ENCODE results near the gene EPB41L2. TPM values are rescaled to one million over a fixed set of nuclear protein-coding genes. Genes with fewer than 3 reads are reported as not detected.

The EPB41L2 gene
- total RNA-seq, 2 donors from 2014 or later: 143 to 193 TPM

GRCh38 chr6:131065112-131065823 is 2.2 kb upstream of the EPB41L2 start:
- intact Hi-C loops (cut with DNase I): no loop called here
- DNase-seq (ENCODE audit: low spot score): no peak

- DNase-seq (ENCODE audit: low spot score): no peak
- intact Hi-C loops (cut with DNase I): no loop called here
These were observed 773 bp upstream of the EPB41L2 start for GRCh38 chr6:131063764-131064272.

GRCh38 chr6:131062241-131063027 is 611 bp downstream of the EPB41L2 start:
- DNase-seq (ENCODE audit: low spot score): no peak
- intact Hi-C loops (cut with DNase I): no loop called here

- intact Hi-C loops (cut with DNase I): no loop called here
- DNase-seq (ENCODE audit: low spot score): no peak
These were observed 1.3 kb downstream of the EPB41L2 start for GRCh38 chr6:131061751-131062119.

GRCh38 chr6:131061041-131061750 is 1.8 kb downstream of the EPB41L2 start:
- intact Hi-C loops (cut with DNase I): no loop called here
- no peak for DNase-seq (ENCODE audit: low spot score)

GRCh38 chr6:131060311-131060710 is 2.7 kb downstream of the EPB41L2 start:
- no peak for DNase-seq (ENCODE audit: low spot score)
- intact Hi-C loops (cut with DNase I): no loop called here

- intact Hi-C loops (cut with DNase I): loop anchor here in 1 of 2 donors (5.0 to 10.0 kb wide), 2 partner anchors 165 to 1542 kb away; no protein-coding TSS in a partner anchor
- DNase-seq (ENCODE audit: low spot score): no peak
These were observed 3.6 kb downstream of the EPB41L2 start for GRCh38 chr6:131059486-131059885.

- no peak for DNase-seq (ENCODE audit: low spot score)
- intact Hi-C loops (cut with DNase I): loop anchor here in 1 of 2 donors (5.0 to 10.0 kb wide), 2 partner anchors 163 to 1541 kb away; no protein-coding TSS in a partner anchor
These were observed 4.8 kb downstream of the EPB41L2 start for GRCh38 chr6:131058236-131058635.

- DNase-seq (ENCODE audit: low spot score): no peak
- intact Hi-C loops (cut with DNase I): loop anchor here in 1 of 2 donors (5.0 to 10.0 kb wide), 2 partner anchors 160 to 1537 kb away; no protein-coding TSS in a partner anchor
These were observed 8.4 kb downstream of the EPB41L2 start for GRCh38 chr6:131054392-131055250.

- DNase-seq (ENCODE audit: low spot score): no peak
- intact Hi-C loops (cut with DNase I): loop anchor here in 1 of 2 donors (10.0 kb wide), 1 partner anchor 159 kb away; no protein-coding TSS in a partner anchor
These were observed 9.4 kb downstream of the EPB41L2 start for GRCh38 chr6:131053546-131054240.

- no peak for DNase-seq (ENCODE audit: low spot score)
- intact Hi-C loops (cut with DNase I): loop anchor here in 1 of 2 donors (10.0 kb wide), 1 partner anchor 157 kb away; no protein-coding TSS in a partner anchor
These were observed 10.9 kb downstream of the EPB41L2 start for GRCh38 chr6:131052181-131052580.

- DNase-seq (ENCODE audit: low spot score): no peak
- intact Hi-C loops (cut with DNase I): loop anchor here in 1 of 2 donors (10.0 kb wide), 1 partner anchor 157 kb away; no protein-coding TSS in a partner anchor
These were observed 11.7 kb downstream of the EPB41L2 start for GRCh38 chr6:131051341-131051740.

GRCh38 chr6:131049608-131050007 is 13.4 kb downstream of the EPB41L2 start:
- intact Hi-C loops (cut with DNase I): loop anchor here in 1 of 2 donors (10.0 kb wide), 1 partner anchor 155 kb away; no protein-coding TSS in a partner anchor
- DNase-seq (ENCODE audit: low spot score): no peak

GRCh38 chr6:131048933-131049515 is 14.0 kb downstream of the EPB41L2 start:
- no peak for DNase-seq (ENCODE audit: low spot score)
- intact Hi-C loops (cut with DNase I): no loop called here

- intact Hi-C loops (cut with DNase I): no loop called here
- DNase-seq (ENCODE audit: low spot score): no peak
These were observed 14.6 kb downstream of the EPB41L2 start for GRCh38 chr6:131048459-131048858.

- DNase-seq (ENCODE audit: low spot score): no peak
- intact Hi-C loops (cut with DNase I): no loop called here
These were observed 17.9 kb downstream of the EPB41L2 start for GRCh38 chr6:131045139-131045538.

- intact Hi-C loops (cut with DNase I): no loop called here
- DNase-seq (ENCODE audit: low spot score): no peak
These were observed 19.1 kb downstream of the EPB41L2 start for GRCh38 chr6:131043902-131044447.
